Measurements from ENCODE around the gene SEMA3E. TPM values are rescaled to one million over a fixed set of nuclear protein-coding genes. Genes with fewer than 3 reads are reported as not detected.

The SEMA3E gene
- total RNA-seq, 2 donors from 2014 or later = 339 to 438 TPM

GRCh38 chr7:83640731-83641537, 8.0 kb downstream of the SEMA3E start:
- Mint-ChIP-seq H3K27me3 (ENCODE audit: insufficient read depth) (no peaks in the 10 kb centered on the region), H3K27ac (no peak overlapping the region)
- TF ChIP-seq CTCF (conservative IDR thresholded peaks at IDR 0.05) = no peak

GRCh38 chr7:83640240-83640639, 8.7 kb downstream of the SEMA3E start:
- Histone ChIP-seq H3K36me3 (ENCODE audit: control insufficient read depth, insufficient read depth, low read length) (peaks cover 35% of the 10 kb centered on the region), H3K4me3 (ENCODE audit: low read length) (no peak overlapping the region), H3K9ac (ENCODE audit: extremely low read depth, low read length, poor library complexity, severe bottlenecking) (no peak overlapping the region), H3K27ac (ENCODE audit: low read depth, low read length) (no peak overlapping the region), H3K4me1 (ENCODE audit: control insufficient read depth, insufficient read depth, low read length) (peaks cover 8% of the 10 kb centered on the region), H3K27me3 (ENCODE audit: control insufficient read depth, insufficient read depth, low read length, poor library complexity, severe bottlenecking) (no peaks in the 10 kb centered on the region), H3K9me3 (ENCODE audit: control insufficient read depth, low read length) (no peaks in the 10 kb centered on the region)
- no peaks in the 10 kb centered on the region for H3K27me3 Mint-ChIP-seq (ENCODE audit: insufficient read depth)
- no peak overlapping the region for H3K4me3 Mint-ChIP-seq
- H3K9me3 Mint-ChIP-seq = no peaks in the 10 kb centered on the region
- H3K27ac Mint-ChIP-seq = no peak overlapping the region
- no peak for TF ChIP-seq CTCF (conservative IDR thresholded peaks at IDR 0.05)
- 100% methylated on average over 1 of the region's 1 CpG; no CpG with 5 or more reads in 1 of the 2 experiments for WGBS, 2 experiments (ENCODE audit: insufficient coverage in 1 of 2, insufficient read length in 1 of 2)
- peaks cover 45% of the 10 kb centered on the region for H3K4me1 Mint-ChIP-seq
- no peak for DNase-seq
- peaks cover 24% of the 10 kb centered on the region for H3K36me3 Mint-ChIP-seq (ENCODE audit: low read depth)

More at GRCh38 chr7:83640731-83641537, 8.0 kb downstream of the SEMA3E start:
- H3K4me1 ChIP-seq (ENCODE audit: control insufficient read depth, insufficient read depth, low read length) = peaks cover 8% of the 10 kb centered on the region
- H3K9me3 ChIP-seq (ENCODE audit: control insufficient read depth, low read length) = no peaks in the 10 kb centered on the region
- no peaks in the 10 kb centered on the region for H3K27me3 ChIP-seq (ENCODE audit: control insufficient read depth, insufficient read depth, low read length, poor library complexity, severe bottlenecking)
- Mint-ChIP-seq H3K36me3 (ENCODE audit: low read depth) (peaks cover 20% of the 10 kb centered on the region), H3K4me1 (peaks cover 46% of the 10 kb centered on the region), H3K9me3 (no peaks in the 10 kb centered on the region), H3K4me3 (no peak overlapping the region)
- peak overlapping the region; percentile 98 for H3K4me3 ChIP-seq (ENCODE audit: low read length)
- no peak overlapping the region for H3K9ac ChIP-seq (ENCODE audit: extremely low read depth, low read length, poor library complexity, severe bottlenecking)
- WGBS, 2 experiments (ENCODE audit: insufficient coverage in 1 of 2, insufficient read length in 1 of 2) = 65% methylated on average over 1 of the region's 1 CpG; no CpG with 5 or more reads in 1 of the 2 experiments
- DNase-seq = peak; percentile 40
- H3K36me3 ChIP-seq (ENCODE audit: control insufficient read depth, insufficient read depth, low read length) = peaks cover 30% of the 10 kb centered on the region
- no peak overlapping the region for H3K27ac ChIP-seq (ENCODE audit: low read depth, low read length)

GRCh38 chr7:83633516-83633915, 15.4 kb downstream of the SEMA3E start:
- Mint-ChIP-seq H3K27me3 (ENCODE audit: insufficient read depth) (no peaks in the 10 kb centered on the region), H3K4me3 (no peak overlapping the region), H3K27ac (no peak overlapping the region), H3K4me1 (peaks cover 4% of the 10 kb centered on the region), H3K9me3 (peaks cover 29% of the 10 kb centered on the region), H3K36me3 (ENCODE audit: low read depth) (peaks cover 66% of the 10 kb centered on the region)
- no peaks in the 10 kb centered on the region for H3K27me3 ChIP-seq (ENCODE audit: control insufficient read depth, insufficient read depth, low read length, poor library complexity, severe bottlenecking)
- H3K4me1 ChIP-seq (ENCODE audit: control insufficient read depth, insufficient read depth, low read length) = no peaks in the 10 kb centered on the region
- WGBS, 2 experiments (ENCODE audit: insufficient coverage in 1 of 2, insufficient read length in 1 of 2) = 80 to 97% methylated on average over 1 to 2 of the region's 2 CpGs
- H3K4me3 ChIP-seq (ENCODE audit: low read length) = no peak overlapping the region
- no peak overlapping the region for H3K27ac ChIP-seq (ENCODE audit: low read depth, low read length)
- TF ChIP-seq CTCF (conservative IDR thresholded peaks at IDR 0.05) = no peak
- DNase-seq = no peak
- H3K36me3 ChIP-seq (ENCODE audit: control insufficient read depth, insufficient read depth, low read length) = peaks cover 92% of the 10 kb centered on the region
- H3K9ac ChIP-seq (ENCODE audit: extremely low read depth, low read length, poor library complexity, severe bottlenecking) = no peak overlapping the region
- H3K9me3 ChIP-seq (ENCODE audit: control insufficient read depth, low read length) = peaks cover 52% of the 10 kb centered on the region
